Left lung (tissue), 10 donors: ENCODE data around the gene GPR137C. TPM values are rescaled to one million over a fixed set of nuclear protein-coding genes. Genes with fewer than 3 reads are reported as not detected.

Source experiments
- ATAC-seq: fragments of 200-7000 bp; cut with Tn5 transposase; one replicate; pipeline ENCODE4 v1.9.1; 2020; ENCODE audit warnings: moderate library complexity
- DNase-seq, 4 donors: peaks; one replicate each; pipeline ENCODE4 v3.0.0-alpha.2; 2013 to 2020
- H3K27ac ChIP-seq, 2 donors: fragments of 200-600 bp; sonication (generic) in 1 of 2; one replicate each; pipeline versions ENCODE4 v1.5.0 to v1.8.0; 2020 to 2021
- H3K27me3 ChIP-seq, 2 donors: fragments of 200-600 bp; sonication (generic) in 1 of 2; one replicate each; pipeline versions ENCODE4 v1.5.0 to v1.8.0; 2020 to 2021
- H3K36me3 ChIP-seq, 2 donors: fragments of 200-600 bp; sonication (generic) in 1 of 2; one replicate each; pipeline versions ENCODE4 v1.5.0 to v1.8.0; 2020 to 2021
- H3K4me1 ChIP-seq, 2 donors: fragments of 200-600 bp; one replicate each; pipeline ENCODE4 v1.8.0; 2021
- H3K4me3 ChIP-seq, 2 donors: fragments of 200-600 bp; sonication (generic) in 1 of 2; one replicate each; pipeline versions ENCODE4 v1.5.0 to v1.8.0; 2020 to 2021; ENCODE audit warnings: mild to moderate bottlenecking in 1 of 2
- H3K9me3 ChIP-seq, 2 donors: fragments of 200-600 bp; sonication (generic) in 1 of 2; one replicate each; pipeline versions ENCODE4 v1.5.0 to v1.8.0; 2020 to 2021
- intact Hi-C, 2 donors: fragments of 100-400 bp; cut with DNase I; formaldehyde crosslinking; loops; one replicate each; pipeline versions ENCODE4 v1.11.2 to v1.14.2; 2022
- polyA plus RNA-seq, 6 donors: library from polyadenylated mRNA; unstranded; fragments of 120-200 nt; gene quantifications; one replicate each; pipeline ENCODE4 v1.2.1, GENCODE V29; 2013; ENCODE audit not compliant: insufficient read length in 6 of 6
- total RNA-seq, 2 donors: library from RNA; stranded (reverse); fragmentation: NEBNext Ultra II Directional; extraction: Animal tissue kit (Norgen Biotek cat#: 25700); gene quantifications; one replicate each; pipeline ENCODE4 v1.2.1, GENCODE V29; 2021
- TF ChIP-seq, protein P1 (sequence below), 2 donors: fragments of 200-600 bp; sonication (generic) in 1 of 2; IDR thresholded peaks; one replicate each; pipeline versions ENCODE4 v1.5.0 to v1.8.0; 2021; ENCODE audit warnings: antibody characterized with exemption in 2 of 2
- donor health status: DM: no; HTN: yes; CAD: no.
- donor health status: DM: no; HTN: no; CAD: no.

Gene GPR137C
- total and polyA plus RNA-seq, 8 donors, result 1.8 to 7.6 (median 6.9) TPM

DNA sequence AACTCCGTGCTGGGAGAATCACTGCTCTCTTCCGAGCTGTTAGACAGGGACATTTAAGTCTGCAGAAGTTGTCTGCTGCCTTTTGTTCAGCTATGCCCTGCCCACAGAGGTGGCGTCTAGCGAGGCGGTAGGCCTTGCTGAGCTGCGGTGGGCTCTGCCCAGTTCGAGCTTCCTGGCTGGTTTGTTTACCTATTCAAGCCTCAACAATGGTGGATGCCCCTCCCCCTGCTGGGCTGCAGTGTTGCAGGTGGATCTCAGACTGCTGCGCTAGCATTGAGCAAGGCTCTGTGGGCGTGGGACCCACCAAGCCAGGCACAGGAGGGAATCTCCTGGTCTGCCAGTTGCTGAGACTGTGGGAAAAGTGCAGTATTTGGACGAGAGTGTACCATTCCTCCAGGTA lies 43.7 kb downstream of the GPR137C start:
- Histone ChIP-seq H3K36me3 (no peaks in the 10 kb centered on the region), H3K27ac (no peak overlapping the region), H3K9me3 (peaks cover 0 to 3% of the 10 kb centered on the region in 2 donors), H3K4me1 (no peaks in the 10 kb centered on the region), H3K4me3 (no peak overlapping the region), H3K27me3 (no peaks in the 10 kb centered on the region)
- no peak for DNase-seq
- intact Hi-C loops, result no loop called here
- no peak for ATAC-seq
- TF ChIP-seq, protein P1, sequence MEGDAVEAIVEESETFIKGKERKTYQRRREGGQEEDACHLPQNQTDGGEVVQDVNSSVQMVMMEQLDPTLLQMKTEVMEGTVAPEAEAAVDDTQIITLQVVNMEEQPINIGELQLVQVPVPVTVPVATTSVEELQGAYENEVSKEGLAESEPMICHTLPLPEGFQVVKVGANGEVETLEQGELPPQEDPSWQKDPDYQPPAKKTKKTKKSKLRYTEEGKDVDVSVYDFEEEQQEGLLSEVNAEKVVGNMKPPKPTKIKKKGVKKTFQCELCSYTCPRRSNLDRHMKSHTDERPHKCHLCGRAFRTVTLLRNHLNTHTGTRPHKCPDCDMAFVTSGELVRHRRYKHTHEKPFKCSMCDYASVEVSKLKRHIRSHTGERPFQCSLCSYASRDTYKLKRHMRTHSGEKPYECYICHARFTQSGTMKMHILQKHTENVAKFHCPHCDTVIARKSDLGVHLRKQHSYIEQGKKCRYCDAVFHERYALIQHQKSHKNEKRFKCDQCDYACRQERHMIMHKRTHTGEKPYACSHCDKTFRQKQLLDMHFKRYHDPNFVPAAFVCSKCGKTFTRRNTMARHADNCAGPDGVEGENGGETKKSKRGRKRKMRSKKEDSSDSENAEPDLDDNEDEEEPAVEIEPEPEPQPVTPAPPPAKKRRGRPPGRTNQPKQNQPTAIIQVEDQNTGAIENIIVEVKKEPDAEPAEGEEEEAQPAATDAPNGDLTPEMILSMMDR (IDR thresholded peaks at IDR 0.05), result no peak

DNA sequence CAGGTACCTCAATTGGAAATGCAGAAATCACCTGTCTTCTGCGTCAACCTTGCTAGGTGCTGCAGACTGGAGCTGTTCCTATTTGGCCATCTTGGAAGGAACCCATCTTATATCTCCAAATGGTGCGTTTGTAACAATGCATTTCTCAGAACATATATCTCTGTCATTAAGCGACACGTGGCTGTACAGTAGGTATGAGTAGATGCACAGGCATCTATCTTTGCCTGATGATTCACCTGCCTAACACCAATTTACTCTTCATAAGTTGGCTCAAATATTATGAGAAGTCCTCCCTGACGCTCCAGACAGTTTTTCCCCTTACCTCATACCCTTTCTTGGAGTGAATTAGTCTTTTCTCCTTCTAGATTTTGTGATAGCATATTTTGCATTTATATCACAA lies 44.2 kb downstream of the GPR137C start:
- Histone ChIP-seq H3K9me3 (peaks cover 0 to under 1% of the 10 kb centered on the region in 2 donors), H3K27ac (no peak overlapping the region), H3K4me1 (no peaks in the 10 kb centered on the region), H3K4me3 (no peak overlapping the region), H3K27me3 (no peaks in the 10 kb centered on the region), H3K36me3 (no peaks in the 10 kb centered on the region)
- ATAC-seq (no peak), DNase-seq (no peak)
- intact Hi-C loops, result no loop called here
- TF ChIP-seq, protein P1 (IDR thresholded peaks at IDR 0.05), result no peak

DNA sequence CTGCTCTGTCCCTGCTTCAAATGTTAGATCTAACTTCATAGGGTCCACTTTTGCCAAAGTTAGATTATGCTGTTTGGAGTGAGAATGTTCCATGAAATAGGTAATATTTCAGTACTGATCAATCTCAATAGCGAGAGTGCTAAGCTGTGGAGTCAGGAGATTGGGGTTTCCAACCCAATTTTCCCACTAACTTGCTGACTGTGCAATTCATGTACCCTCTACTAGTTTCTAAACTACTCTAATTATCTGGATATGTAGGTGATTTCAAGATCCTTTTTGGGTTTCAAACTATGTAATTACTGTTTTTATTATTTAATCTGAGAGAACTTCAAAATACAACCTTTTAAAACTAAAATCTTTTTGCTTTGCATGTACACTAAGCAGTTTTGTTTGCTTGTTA lies 45.9 kb downstream of the GPR137C start:
- Histone ChIP-seq H3K9me3 (no peaks in the 10 kb centered on the region), H3K27ac (no peak overlapping the region), H3K4me1 (no peaks in the 10 kb centered on the region), H3K36me3 (no peaks in the 10 kb centered on the region), H3K27me3 (no peaks in the 10 kb centered on the region), H3K4me3 (no peak overlapping the region)
- ATAC-seq (no peak), DNase-seq (no peak)
- intact Hi-C loops, result no loop called here
- TF ChIP-seq, protein P1 (IDR thresholded peaks at IDR 0.05), result no peak

DNA sequence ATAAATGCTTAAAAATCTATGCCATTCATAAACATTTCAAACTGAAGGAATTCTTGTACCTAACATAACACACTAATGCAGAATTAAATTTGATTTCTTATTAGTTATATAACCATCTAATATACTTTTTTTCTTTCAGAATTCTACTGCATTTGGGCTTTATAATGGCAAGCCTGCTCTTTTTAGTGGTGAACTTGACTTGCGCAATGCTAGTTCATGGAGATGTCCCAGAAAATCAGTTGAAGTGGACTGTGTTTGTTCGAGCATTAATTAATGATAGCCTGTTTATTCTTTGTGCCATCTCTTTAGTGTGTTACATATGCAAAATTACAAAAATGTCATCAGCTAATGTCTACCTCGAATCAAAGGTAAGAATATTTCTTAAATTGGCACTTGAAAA lies 47.3 kb downstream of the GPR137C start:
- Histone ChIP-seq H3K27me3 (no peaks in the 10 kb centered on the region), H3K27ac (no peak overlapping the region), H3K4me1 (no peaks in the 10 kb centered on the region), H3K4me3 (no peak overlapping the region), H3K9me3 (peaks cover 0 to 7% of the 10 kb centered on the region in 2 donors), H3K36me3 (no peaks in the 10 kb centered on the region)
- TF ChIP-seq, protein P1 (IDR thresholded peaks at IDR 0.05), result no peak
- ATAC-seq (no peak), DNase-seq (no peak)
- intact Hi-C loops, result no loop called here

DNA sequence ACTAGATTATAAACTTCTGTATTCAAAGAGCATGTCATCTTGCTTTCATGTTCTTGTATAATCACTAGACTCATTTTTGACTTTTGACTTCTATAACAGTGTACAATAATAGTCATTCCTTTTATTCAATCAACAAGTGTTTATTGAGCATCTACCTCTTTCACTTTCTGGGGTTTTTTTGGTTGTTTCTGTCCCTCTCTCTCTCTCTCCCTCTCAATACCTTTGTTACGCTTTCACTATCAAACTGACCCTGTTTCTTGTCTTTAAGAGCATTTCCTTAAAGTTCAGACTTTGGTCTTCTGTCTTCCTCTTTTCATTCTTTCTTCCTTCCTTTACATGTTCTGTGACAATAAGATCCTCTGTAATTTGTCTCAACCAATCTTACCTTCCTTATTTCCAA lies 49.5 kb downstream of the GPR137C start:
- TF ChIP-seq, protein P1 (IDR thresholded peaks at IDR 0.05), result no peak
- intact Hi-C loops, result no loop called here
- DNase-seq (no peak), ATAC-seq (no peak)
- Histone ChIP-seq H3K9me3 (peaks cover 0 to 7% of the 10 kb centered on the region in 2 donors), H3K27me3 (no peaks in the 10 kb centered on the region), H3K4me3 (no peak overlapping the region), H3K36me3 (no peaks in the 10 kb centered on the region), H3K27ac (no peak overlapping the region), H3K4me1 (no peaks in the 10 kb centered on the region)
